MCF 10A (cell line): Measurements from ENCODE around the gene PER1. TPM values are rescaled to one million over a fixed set of nuclear protein-coding genes. Genes with fewer than 3 reads are reported as not detected.

ENCODE experiments used
- BruUV-seq: library from RNA; stranded (reverse); fragments of 400-500 nt; replicated peaks from 2 replicates; lab custom pipeline; 2021; lab: Mats Ljungman, UMichigan
- CTCF ChIA-PET: fragments of 300-600 bp; sonication (Branson Sonifier 250); formaldehyde crosslinking; extraction: SDS; loops from one replicate; lab custom pipeline; 2021; ENCODE audit warnings: antibody characterized with exemption, inconsistent platforms; lab: Yijun Ruan, JAX
- POLR2A ChIA-PET: fragments of 300-600, 350-650 bp; sonication (Branson Sonifier 250); formaldehyde crosslinking; extraction: SDS; loops from one replicate; lab custom pipeline; 2020; ENCODE audit warnings: antibody characterized with exemption, inconsistent platforms; lab: Yijun Ruan, JAX
- DNase-seq: peaks from one replicate; pipeline ENCODE4 v3.0.0-alpha.2; 2018; ENCODE audit not compliant: unreplicated experiment
- H3K27ac Mint-ChIP-seq: one replicate; pipeline ENCODE4 v1.8.0; 2022; ENCODE audit warnings: mild to moderate bottlenecking, low read depth, mixed read lengths; ENCODE audit not compliant: unreplicated experiment
- H3K27me3 Mint-ChIP-seq: one replicate; pipeline ENCODE4 v1.8.0; 2022; ENCODE audit warnings: mixed read lengths; ENCODE audit not compliant: insufficient read depth, unreplicated experiment
- H3K36me3 Mint-ChIP-seq: one replicate; pipeline ENCODE4 v1.8.0; 2022; ENCODE audit warnings: mild to moderate bottlenecking, moderate library complexity, mixed read lengths; ENCODE audit not compliant: insufficient read depth, unreplicated experiment
- H3K4me1 Mint-ChIP-seq: one replicate; pipeline ENCODE4 v1.8.0; 2022; ENCODE audit warnings: mixed read lengths; ENCODE audit not compliant: insufficient read depth, unreplicated experiment
- H3K4me3 Mint-ChIP-seq: one replicate; pipeline ENCODE4 v1.8.0; 2022; ENCODE audit warnings: mild to moderate bottlenecking, moderate library complexity, mixed read lengths; ENCODE audit not compliant: unreplicated experiment
- H3K9me3 Mint-ChIP-seq: one replicate; pipeline ENCODE4 v1.8.0; 2022; ENCODE audit warnings: mixed read lengths; ENCODE audit not compliant: unreplicated experiment
- CTCF ChIP-seq: fragments of 200-600 bp; IDR thresholded peaks from one replicate; pipeline ENCODE4 v1.8.0; 2022; ENCODE audit warnings: antibody characterized with exemption, mild to moderate bottlenecking; ENCODE audit not compliant: unreplicated experiment
- intact Hi-C: fragments of 100-400 bp; cut with micrococcal nuclease; formaldehyde crosslinking; loops from 2 replicates; pipeline ENCODE4 v1.14.1; 2022
- total RNA-seq: library from RNA; stranded (reverse); gene quantifications from 2 replicates; pipeline ENCODE4 v1.2.3, GENCODE V29; 2022

The PER1 gene
- total RNA-seq, 1 experiment from 2014 or later = 190 TPM

DNA sequence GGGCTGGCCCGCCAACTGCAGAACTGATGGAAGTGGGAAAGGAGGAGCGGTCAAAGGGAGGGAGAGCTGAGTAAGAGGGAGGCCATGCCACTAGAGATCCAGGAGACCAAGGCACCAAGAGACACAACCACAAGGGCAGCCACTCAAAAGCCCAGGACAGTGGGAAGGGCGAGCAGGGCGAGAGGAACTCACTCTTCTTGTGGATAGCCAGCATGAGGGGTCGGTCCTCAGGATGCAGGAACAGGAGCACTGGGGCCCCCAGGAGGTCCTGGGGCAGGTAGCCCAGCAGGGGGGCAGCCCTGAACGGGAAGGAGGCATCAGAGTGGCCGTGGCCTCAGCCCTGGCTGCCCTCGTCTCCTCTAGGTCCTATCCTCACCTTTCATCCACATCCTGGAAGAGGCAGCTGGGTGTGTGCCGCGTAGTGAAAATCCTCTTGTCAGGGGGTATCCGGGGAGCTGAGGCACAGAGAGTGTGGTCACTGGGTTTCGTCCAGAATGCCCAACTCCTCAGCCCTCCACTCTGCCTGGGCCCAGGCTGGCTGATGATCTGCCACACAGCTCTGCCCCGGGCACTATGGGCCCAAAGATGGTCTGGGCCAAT, 4.3 kb downstream of the PER1 start:
- ChIA-PET POLR2A (interaction anchor here (0.7 to 16.5 kb wide), 3 partner anchors 9 to 26 kb away, joined by 3 to 429 read pairs (median 4); no protein-coding TSS in a partner anchor), CTCF (interaction anchor here (0.6 to 1.1 kb wide), 4 partner anchors 11 to 569 kb away, joined by 3 to 4 read pairs (median 4); partner anchors contain the start of gene CD68)
- TF ChIP-seq CTCF = no peak
- BruUV-seq = no TSS peak
- Mint-ChIP-seq H3K9me3 (no peaks in the 10 kb centered on the region), H3K4me3 (no peak overlapping the region), H3K4me1 (peaks cover 19% of the 10 kb centered on the region), H3K36me3 (no peaks in the 10 kb centered on the region), H3K27me3 (no peaks in the 10 kb centered on the region), H3K27ac (peak overlapping the region; percentile 35)
- intact Hi-C loops = no loop called here
- no peak for DNase-seq

- no peak overlapping the region for H3K4me3 Mint-ChIP-seq
- no peak for TF ChIP-seq CTCF
- H3K27ac Mint-ChIP-seq = peak overlapping the region; percentile 35
- H3K27me3 Mint-ChIP-seq = no peaks in the 10 kb centered on the region
- POLR2A ChIA-PET = interaction anchor here (0.9 to 19.5 kb wide), 3 partner anchors 7 to 10 kb away, joined by 4 to 429 read pairs (median 429); partner anchors contain the start of gene PER1
- H3K9me3 Mint-ChIP-seq = no peaks in the 10 kb centered on the region
- no peaks in the 10 kb centered on the region for H3K36me3 Mint-ChIP-seq
- intact Hi-C loops = no loop called here
- DNase-seq = no peak
- no TSS peak for BruUV-seq
- CTCF ChIA-PET = interaction anchor here (0.6 kb wide), 4 partner anchors 32 to 568 kb away, joined by 3 to 4 read pairs (median 4); partner anchors contain the start of gene CD68
- peaks cover 18% of the 10 kb centered on the region for H3K4me1 Mint-ChIP-seq
Observed at GRCh38 chr17:8147141-8147804, 4.9 kb downstream of the PER1 start.

- Mint-ChIP-seq H3K9me3 (no peaks in the 10 kb centered on the region), H3K4me1 (peaks cover 21% of the 10 kb centered on the region), H3K27ac (peak overlapping the region; percentile 19), H3K27me3 (no peaks in the 10 kb centered on the region), H3K4me3 (no peak overlapping the region), H3K36me3 (no peaks in the 10 kb centered on the region)
- DNase-seq = no peak
- intact Hi-C loops = no loop called here
- no TSS peak for BruUV-seq
- ChIA-PET POLR2A (interaction anchor here (0.6 to 19.5 kb wide), 3 partner anchors 7 to 45 kb away, joined by 3 to 429 read pairs (median 429); partner anchors contain the start of gene PER1), CTCF (interaction anchor here (0.5 to 1.7 kb wide), 5 partner anchors 12 to 84 kb away, joined by 3 to 6 read pairs (median 3); no protein-coding TSS in a partner anchor)
- no peak for TF ChIP-seq CTCF
Observed at GRCh38 chr17:8146381-8147140, 5.6 kb downstream of the PER1 start.
